Measurements from ENCODE around the gene PACRGL. TPM values are rescaled to one million over a fixed set of nuclear protein-coding genes. Genes with fewer than 3 reads are reported as not detected.

PACRGL gene
- total RNA-seq: 32.8 and 37.6 TPM in 2 replicates
- long read RNA-seq, transcript PACRGL-202 (8 exons, 2,073 nt): major isoform, 8 of 47 reads
- long read RNA-seq, partial matches to known transcripts: 1 of 47 reads
- long read RNA-seq, other reads (novel, unspliced or antisense): 32 of 47 reads

DNA sequence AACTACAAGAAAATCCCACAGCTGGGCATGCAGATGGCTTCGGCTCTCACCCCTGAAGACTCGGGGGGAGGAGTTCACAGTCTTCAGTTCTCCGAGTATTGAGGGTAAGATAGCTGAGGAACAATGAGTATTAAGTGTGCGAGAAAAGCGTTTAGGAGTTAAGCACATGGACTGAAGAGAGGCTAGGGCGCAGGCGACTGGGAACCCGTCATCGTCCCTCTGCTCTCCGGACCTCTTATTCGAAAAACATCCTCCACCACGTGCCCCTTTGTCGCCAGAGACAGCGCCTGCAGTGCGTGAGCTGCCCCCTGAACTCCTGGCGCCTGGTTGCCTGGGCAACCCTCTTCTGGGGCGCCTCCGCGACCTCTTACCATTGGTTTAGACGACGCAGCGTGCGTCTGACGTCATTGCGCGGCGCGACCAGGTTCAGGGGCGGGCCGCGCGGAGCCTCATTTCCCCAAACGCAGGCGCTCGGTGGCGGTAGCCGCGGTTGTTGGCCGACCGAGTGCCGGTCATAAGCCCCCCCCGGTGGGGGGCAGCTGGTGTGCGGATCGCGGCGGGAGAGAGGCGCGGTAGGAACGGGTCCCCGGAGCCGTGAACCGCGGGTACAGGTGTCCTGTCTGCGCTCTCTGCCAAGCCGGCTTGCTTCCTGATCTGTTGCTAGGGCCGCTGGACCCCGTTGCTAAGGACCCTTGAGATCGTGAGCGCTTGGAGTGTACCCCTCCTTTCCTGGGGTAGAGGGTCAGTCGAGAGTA is at the start of gene PACRGL:
PACRGL (plus strand) TSS at position 452 of the 755 bp plus-strand sequence. CDS start 4,024 bp downstream, outside the sequence.
- peaks cover 16% of the 10 kb centered on the region for H3K4me1 Mint-ChIP-seq (ENCODE audit: low read depth)
- H3K9me3 Mint-ChIP-seq (ENCODE audit: low read depth): no peaks in the 10 kb centered on the region
- TF ChIP-seq, protein P1, sequence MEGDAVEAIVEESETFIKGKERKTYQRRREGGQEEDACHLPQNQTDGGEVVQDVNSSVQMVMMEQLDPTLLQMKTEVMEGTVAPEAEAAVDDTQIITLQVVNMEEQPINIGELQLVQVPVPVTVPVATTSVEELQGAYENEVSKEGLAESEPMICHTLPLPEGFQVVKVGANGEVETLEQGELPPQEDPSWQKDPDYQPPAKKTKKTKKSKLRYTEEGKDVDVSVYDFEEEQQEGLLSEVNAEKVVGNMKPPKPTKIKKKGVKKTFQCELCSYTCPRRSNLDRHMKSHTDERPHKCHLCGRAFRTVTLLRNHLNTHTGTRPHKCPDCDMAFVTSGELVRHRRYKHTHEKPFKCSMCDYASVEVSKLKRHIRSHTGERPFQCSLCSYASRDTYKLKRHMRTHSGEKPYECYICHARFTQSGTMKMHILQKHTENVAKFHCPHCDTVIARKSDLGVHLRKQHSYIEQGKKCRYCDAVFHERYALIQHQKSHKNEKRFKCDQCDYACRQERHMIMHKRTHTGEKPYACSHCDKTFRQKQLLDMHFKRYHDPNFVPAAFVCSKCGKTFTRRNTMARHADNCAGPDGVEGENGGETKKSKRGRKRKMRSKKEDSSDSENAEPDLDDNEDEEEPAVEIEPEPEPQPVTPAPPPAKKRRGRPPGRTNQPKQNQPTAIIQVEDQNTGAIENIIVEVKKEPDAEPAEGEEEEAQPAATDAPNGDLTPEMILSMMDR (IDR thresholded peaks at IDR 0.05; ENCODE audit: unreplicated experiment): no peak
- DNase-seq (ENCODE audit: low spot score, unreplicated experiment): peak; percentile 78
- H3K4me3 Mint-ChIP-seq (ENCODE audit: low read depth): peak within 1 kb of the TSS; percentile 94
- H3K36me3 Mint-ChIP-seq (ENCODE audit: insufficient read depth): peaks cover 6% of the 10 kb centered on the region
- peak within 1 kb of the TSS; percentile 98 for H3K27ac Mint-ChIP-seq
- peaks cover 3% of the 10 kb centered on the region for H3K27me3 Mint-ChIP-seq

DNA sequence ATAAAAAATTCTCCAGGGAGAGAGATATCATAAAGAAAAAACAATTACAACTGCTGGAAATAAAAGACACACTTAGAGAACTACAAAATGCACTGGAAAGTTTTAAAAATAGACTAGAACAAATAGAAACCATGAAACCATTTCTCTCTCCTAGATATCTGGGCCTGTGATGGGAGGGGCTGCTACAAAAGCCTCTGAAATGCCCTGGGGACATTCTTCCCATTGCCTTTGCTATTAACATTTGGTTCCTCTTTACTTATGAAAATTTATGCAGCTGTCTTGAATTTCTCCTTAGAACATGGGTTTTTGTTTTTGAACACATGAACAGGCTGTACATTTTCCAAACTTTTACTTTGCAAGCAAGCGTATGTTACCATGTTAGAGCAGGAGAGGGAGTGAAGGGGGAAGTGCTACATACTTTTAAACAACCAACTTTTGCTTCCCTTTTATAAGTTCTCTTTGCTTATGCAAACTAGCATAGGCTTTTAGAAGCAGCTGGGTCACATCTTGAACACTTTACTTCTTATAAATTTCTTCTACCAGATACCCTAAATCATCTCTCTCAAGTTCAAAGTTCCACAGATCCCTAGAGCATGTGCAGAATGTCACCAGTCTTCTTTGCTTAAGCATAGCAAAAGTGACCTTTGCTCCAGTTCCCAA is 47.9 kb upstream of the PACRGL start:
- no peak overlapping the region for H3K27ac Mint-ChIP-seq
- TF ChIP-seq, protein P1 (IDR thresholded peaks at IDR 0.05; ENCODE audit: unreplicated experiment): no peak
- H3K9me3 Mint-ChIP-seq (ENCODE audit: low read depth): peaks cover 3% of the 10 kb centered on the region
- H3K27me3 Mint-ChIP-seq: no peaks in the 10 kb centered on the region
- H3K36me3 Mint-ChIP-seq (ENCODE audit: insufficient read depth): no peaks in the 10 kb centered on the region
- H3K4me1 Mint-ChIP-seq (ENCODE audit: low read depth): peaks cover 16% of the 10 kb centered on the region
- no peak overlapping the region for H3K4me3 Mint-ChIP-seq (ENCODE audit: low read depth)
- no peak for DNase-seq (ENCODE audit: low spot score, unreplicated experiment)

DNA sequence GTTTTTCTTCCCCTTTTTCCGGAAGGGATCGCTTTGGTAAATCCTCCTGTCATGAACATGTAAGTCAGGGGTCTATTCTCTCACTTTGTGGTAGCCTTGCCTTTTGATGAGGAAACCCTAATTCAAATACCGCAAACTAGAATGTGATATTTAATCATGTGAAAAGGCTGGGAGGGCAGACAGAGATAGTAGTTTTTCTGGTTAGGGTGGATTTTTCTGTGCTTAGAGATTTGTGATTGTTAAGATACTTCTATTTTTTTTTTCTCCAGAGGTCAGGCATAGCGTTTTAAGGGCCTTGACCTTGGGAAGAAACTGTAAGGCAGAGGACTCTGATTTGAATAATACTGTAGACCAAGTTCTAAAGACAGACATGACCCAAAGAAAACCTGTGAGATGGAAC is 41.8 kb upstream of the PACRGL start:
- H3K4me1 Mint-ChIP-seq (ENCODE audit: low read depth): peaks cover 8% of the 10 kb centered on the region
- H3K4me3 Mint-ChIP-seq (ENCODE audit: low read depth): no peak overlapping the region
- no peaks in the 10 kb centered on the region for H3K36me3 Mint-ChIP-seq (ENCODE audit: insufficient read depth)
- H3K9me3 Mint-ChIP-seq (ENCODE audit: low read depth): peaks cover 3% of the 10 kb centered on the region
- no peaks in the 10 kb centered on the region for H3K27me3 Mint-ChIP-seq
- H3K27ac Mint-ChIP-seq: no peak overlapping the region
- TF ChIP-seq, protein P1 (IDR thresholded peaks at IDR 0.05; ENCODE audit: unreplicated experiment): no peak
- DNase-seq (ENCODE audit: low spot score, unreplicated experiment): no peak

DNA sequence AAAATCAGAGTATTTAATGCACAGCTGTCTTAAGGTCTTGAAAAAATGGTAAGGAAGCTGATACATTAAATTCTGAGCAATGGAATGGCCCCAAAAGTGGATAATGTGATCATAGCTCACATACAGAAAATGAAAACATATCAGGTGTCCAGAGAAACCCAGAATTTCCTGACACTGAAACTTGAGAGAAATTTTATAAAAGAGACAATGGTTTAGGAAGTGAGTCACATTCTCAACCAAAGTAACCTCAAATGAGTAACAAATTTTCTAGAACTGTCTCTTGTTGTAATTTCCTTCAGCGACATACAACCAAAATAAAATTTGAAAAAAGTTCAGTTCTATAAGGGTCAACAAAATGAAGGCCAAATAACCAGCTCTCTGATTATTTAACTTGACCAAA is 37.4 kb upstream of the PACRGL start:
- no peaks in the 10 kb centered on the region for H3K36me3 Mint-ChIP-seq (ENCODE audit: insufficient read depth)
- no peaks in the 10 kb centered on the region for H3K9me3 Mint-ChIP-seq (ENCODE audit: low read depth)
- DNase-seq (ENCODE audit: low spot score, unreplicated experiment): no peak
- H3K27ac Mint-ChIP-seq: no peak overlapping the region
- H3K4me3 Mint-ChIP-seq (ENCODE audit: low read depth): no peak overlapping the region
- no peaks in the 10 kb centered on the region for H3K27me3 Mint-ChIP-seq
- peaks cover 6% of the 10 kb centered on the region for H3K4me1 Mint-ChIP-seq (ENCODE audit: low read depth)
- TF ChIP-seq, protein P1 (IDR thresholded peaks at IDR 0.05; ENCODE audit: unreplicated experiment): no peak

DNA sequence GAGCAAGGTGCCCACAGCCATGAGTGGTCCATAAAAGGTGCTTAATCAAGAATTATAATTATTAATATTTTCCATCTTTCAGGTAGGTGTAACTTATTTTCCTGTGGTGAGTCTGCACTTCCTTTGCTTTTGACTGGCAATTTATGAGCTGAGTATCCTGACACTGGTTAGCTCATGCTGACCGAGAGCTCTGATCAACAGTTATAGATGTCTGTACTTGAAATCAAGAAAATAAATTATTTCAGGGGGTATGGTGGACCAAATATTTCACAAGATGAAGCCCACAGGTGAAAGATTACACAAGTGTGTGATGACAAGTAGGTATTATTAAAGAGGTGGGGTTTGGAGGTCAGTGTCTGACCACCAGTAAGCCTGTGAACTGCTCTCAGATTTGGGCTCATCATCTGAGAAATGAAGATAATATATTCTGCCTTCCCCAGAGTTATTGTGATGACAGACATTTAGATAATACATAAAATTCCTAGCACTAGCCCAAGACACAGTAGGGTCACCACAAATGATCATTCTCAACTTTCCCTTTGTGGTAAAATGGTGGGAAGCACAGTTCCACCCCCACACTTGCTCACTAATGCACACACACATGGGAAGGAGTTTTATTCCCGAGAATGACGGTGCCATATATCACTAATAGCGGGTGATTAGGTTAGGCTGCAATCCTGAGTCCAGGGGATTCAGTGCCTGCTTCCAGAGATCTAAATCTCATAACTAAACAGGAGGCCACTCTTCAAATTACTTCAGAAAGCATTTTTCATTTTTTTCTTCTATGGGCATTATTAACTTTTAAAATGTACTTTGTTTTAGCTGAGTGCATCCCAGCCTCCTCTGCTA is 34.0 kb upstream of the PACRGL start:
- Mint-ChIP-seq H3K4me1 (ENCODE audit: low read depth) (no peaks in the 10 kb centered on the region), H3K27ac (no peak overlapping the region), H3K4me3 (ENCODE audit: low read depth) (no peak overlapping the region), H3K9me3 (ENCODE audit: low read depth) (no peaks in the 10 kb centered on the region), H3K27me3 (no peaks in the 10 kb centered on the region), H3K36me3 (ENCODE audit: insufficient read depth) (no peaks in the 10 kb centered on the region)
- TF ChIP-seq, protein P1 (IDR thresholded peaks at IDR 0.05; ENCODE audit: unreplicated experiment): no peak
- no peak for DNase-seq (ENCODE audit: low spot score, unreplicated experiment)
